NCI-H2081 (cell line): Measurements from ENCODE around the gene SMAD7.
"Not testable (repeated sequence)": the region's sequence is repeated elsewhere in the genome, so short reads cannot be mapped to it uniquely, and the experiment has no call there.

Source experiments
- DNase-seq, 2 experiments: peaks; one replicate each; lab custom pipeline; 2025; lab: John Stamatoyannopoulos, UW

SMAD7 gene

DNA sequence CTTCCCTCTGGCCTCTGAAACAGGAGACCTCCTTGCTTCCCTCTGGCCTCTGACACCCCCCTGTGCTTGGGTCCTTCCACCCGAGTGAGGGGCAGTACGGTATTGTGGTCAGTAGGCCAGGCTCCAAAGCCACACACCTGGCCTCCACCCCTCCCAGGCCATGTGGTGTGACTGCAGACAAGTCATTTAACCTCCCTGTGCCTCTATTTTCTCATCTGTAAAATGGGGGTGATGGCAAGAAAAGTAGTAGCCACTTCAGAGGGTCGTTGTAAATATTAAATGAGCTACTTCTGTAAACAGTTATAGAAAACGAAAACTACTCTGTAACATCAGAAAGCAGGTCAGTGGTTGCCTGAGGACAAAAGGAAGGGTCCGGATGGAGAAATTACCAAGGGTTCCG, 74.2 kb downstream of the SMAD7 start:
- DNase-seq = no peak

DNA sequence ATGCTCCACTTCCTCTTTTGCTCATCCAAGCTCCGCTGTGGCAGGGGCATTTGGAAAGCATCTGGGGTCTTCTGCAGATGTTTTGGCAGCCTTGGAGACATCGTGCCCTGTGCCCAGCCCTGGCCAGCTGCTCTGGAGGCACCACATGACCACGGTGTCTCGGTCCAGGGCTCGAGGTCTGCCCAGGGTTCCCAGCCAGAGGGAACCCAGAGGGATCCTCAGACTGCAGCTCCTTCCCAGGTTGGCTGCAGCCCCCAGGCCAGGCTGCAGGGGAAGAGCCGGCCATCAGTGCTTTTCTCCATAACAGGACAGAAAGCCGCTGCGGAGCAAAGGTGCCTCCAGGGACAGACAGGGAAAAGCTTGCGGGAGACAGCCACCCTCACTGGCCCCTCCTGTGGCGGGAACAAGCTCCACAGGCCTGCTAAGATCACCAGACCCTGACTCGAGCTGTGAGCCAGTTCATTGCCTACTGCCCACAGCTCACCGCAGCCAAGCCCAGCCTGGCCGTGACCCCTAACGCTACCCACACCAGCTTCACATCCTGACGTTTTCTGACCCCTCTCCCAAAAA, 74.7 kb downstream of the SMAD7 start:
- no peak for DNase-seq

DNA sequence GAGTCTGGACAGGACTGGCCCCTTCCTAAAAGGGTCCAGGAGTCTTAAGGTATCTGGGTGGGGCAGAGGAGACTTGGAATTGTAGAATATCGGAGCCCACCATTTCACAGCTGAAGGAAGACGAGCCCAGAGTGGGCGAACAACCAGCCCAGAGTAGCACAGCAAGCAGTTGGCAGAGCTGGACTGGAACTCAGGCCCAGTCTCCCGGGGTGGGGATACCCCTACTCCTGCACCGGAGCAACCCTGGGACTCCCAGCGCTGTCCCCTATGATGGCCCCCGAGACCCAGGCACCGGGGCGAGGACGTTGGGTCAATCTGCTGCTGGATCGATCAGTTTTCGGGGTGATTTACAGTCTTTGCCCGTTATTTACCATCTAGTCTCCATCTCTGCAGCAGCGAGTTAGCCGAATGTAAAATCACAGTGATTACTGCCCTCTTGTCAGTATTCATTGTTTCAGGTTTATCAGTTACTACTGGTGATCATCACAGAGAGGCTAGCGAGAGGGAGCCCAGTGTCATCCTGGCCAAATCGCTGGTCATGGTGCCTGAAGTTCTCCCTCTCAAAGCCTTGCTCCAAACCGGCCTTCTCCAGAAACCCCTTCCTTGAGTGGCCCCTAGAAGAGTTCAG, 75.3 kb downstream of the SMAD7 start:
- DNase-seq = no peak

DNA sequence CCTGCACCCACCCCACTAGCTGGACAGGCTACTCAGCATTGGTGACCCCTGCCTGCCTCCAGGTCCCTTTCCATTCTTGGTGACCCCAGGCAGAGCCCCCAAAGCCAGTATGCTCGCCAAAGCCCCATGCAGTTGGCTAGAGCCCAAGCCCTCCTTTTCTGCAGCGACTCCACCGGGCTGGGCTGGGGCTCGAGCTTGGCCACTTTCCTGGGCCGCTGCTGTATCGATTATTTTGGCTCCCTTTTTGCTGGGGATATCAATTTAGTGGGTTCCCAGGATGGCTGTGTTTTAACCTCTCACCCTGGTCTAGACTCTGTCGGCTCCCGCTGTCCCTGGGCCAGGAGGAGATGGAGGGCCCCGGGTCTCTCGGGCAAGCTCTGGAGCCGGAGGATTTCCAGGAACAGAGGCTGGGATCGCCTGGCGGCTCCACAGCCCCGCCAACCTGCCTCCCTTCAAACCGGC, 76.0 kb downstream of the SMAD7 start:
- no peak for DNase-seq

DNA sequence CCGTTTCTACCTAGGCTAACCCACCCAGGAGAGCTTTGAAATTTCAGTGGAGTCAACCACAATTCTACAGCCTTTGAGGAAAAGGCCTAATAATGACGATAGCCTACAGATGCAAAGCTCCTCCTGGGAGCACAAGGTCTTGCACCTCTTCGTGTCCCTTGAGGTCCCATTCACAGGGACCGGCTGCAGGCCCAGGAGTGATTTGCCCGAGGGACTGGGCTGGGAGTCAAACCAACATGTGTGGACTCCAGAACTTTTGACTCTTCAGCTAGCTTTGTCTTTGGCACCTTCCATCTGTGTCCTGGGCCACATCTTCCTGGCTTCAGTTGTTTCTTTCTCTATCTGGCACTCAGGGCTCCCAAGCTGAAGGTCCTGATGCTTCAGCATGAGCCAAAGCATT, 76.5 kb downstream of the SMAD7 start:
- DNase-seq = no peak

DNA sequence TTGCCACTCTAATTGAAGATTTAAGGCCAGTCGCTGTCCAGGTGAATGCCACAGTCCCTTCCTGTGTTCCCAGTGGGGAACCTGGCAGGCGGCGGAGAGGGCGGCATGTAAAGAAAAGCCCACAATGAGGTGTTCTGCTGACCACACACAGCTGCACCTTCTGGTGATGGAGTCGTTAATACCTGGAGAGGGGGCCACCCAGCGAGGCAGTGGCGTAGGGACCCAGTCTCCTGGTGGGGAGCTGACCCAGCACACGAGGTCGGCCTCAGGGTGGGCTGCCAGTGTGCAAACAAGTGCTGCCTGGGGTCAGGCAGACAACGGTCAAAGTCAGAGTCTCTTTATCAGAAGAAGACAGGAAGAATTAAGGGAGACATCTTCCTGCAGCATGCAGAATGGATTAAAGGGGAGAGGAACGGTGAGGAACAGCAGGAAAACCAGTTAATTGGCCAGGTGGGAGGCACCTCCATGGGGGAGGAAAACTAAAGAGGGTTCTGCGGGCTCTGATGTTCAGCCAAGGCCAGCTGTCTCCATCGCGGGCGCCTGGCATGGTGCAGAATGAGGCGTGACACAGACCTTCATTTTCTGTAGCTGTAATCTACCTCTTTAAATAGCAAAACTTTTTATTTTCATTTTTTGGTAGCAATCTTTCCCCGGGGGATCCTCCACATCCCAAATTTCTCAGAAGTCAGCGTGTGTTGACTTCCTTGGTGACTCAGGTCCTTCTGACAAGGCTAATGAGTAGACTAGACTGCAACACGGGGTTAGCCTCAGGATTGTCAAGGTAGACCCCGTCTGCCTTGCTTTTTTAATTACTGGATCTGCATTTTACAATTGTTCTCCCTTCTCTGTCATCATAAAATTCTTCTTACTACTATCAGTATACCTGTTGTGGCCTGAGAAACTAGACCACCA, 78.3 kb downstream of the SMAD7 start:
- peak; percentile 9 to 69 for DNase-seq

DNA sequence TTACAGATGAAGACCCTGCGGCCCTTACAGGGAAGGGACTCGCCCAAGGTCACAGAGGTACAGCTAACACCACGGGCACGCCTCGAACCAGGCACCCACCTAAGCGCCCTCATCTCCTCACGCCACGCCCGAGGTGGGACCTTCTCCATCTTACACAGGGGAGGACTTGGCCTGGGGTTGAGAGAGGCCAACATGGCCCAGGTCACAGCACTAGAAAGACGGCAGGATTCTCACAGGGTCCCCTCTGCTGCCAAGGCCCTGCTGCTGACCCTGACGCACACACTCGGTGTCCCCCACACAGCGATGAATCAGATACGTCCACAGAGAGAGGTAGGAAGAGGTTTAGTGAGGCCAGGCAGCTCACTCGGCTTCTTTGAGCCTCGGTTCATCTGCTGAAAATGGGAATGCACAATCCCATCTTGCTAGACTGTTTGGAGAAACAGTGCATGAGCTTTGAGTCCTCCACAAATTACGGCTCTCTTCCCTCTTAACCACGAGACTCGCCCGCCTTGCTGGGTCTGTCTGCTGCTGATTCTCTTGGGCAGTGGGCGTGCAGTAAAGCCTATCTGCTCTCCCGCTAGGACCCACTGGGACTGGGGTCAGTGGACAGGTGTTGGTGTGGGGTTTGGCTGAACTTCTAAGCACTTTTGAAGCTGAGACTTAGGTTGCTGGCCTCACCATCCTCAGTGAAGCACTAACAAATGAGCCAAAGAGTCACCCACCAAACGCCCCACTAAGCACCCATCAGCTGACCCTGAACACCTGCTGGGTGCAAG, 79.2 kb downstream of the SMAD7 start:
- DNase-seq = no peak

DNA sequence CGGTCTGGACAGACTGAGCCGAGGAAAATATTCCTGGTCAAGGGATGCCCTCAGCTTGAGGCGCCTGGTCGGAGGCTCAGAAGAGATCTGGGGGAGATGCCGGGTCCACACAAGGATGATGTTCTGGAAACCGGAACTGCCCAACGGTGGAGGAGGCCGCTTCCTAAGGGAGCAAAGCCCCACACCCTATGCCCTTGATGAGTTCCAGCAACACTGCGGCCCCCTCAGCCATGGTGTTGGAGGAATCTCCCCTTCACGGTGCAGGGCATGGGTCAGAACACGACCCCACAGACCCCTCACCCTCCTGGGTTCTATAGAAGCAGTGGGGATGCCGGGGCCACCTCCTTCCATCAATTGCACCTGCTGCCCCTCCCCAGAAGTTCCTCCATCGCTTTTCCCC, 79.8 kb downstream of the SMAD7 start:
- not testable (repeated sequence) for DNase-seq
